Measurements from ENCODE around the gene FAM174A. TPM values are rescaled to one million over a fixed set of nuclear protein-coding genes. Genes with fewer than 3 reads are reported as not detected.

Gene FAM174A
- total and polyA plus RNA-seq, 9 of the 15 experiments (the other 6 are each of a cell fraction or from before 2014, with no cell fraction given), result 0.14 to 2.9 (median 1.2) TPM

DNA sequence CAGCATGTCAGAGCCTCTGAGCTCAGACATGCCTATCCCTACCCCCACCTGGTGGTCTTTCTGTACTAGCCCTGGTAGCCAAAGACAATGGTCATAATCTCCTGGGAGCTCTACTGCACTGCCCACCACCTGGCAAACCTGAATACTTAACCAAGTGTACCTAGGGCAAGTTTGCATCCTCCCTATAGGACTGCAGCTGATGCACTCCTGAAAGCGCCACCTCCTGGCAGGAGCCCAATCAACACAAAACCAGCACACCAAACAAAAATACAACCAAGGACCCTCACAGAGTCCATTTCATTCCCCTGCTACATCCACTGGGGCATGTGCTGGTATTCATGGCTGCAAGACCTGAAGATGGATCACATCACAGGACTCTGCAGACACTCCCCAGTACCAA, 14.8 kb upstream of the FAM174A start:
- Histone ChIP-seq H3K79me2 (ENCODE audit: control insufficient read depth, insufficient read depth, low read length) (no peaks in the 10 kb centered on the region), H3K27ac (ENCODE audit: extremely low read depth, low read depth, low read length) (no peak overlapping the region), H3K9me3 (replicated peaks; ENCODE audit: control insufficient read depth, insufficient read depth, low read depth, low read length) (no peaks in the 10 kb centered on the region), H3K9me1 (ENCODE audit: control insufficient read depth, insufficient read depth, low read length) (no peaks in the 10 kb centered on the region), H3K4me1 (replicated peaks in 1 of 2; ENCODE audit: control insufficient read depth in 2 of 2, insufficient read depth in 2 of 2, low read length in 2 of 2) (no peaks in the 10 kb centered on the region), H3K9ac (ENCODE audit: insufficient read depth in 1 of 2, low read depth in 2 of 2, low read length in 2 of 2) (no peak overlapping the region), H4K20me1 (replicated peaks; ENCODE audit: control insufficient read depth, insufficient read depth, low read length) (no peaks in the 10 kb centered on the region), H3K27me3 (ENCODE audit: control insufficient read depth in 2 of 2, insufficient read depth in 2 of 2, low read length in 2 of 2) (no peaks in the 10 kb centered on the region), H3K36me3 (ENCODE audit: control insufficient read depth, insufficient read depth, low read length) (no peaks in the 10 kb centered on the region), H2AFZ (ENCODE audit: low read depth, low read length) (no peak overlapping the region), H3K4me3 (no peak overlapping the region), H3K4me2 (ENCODE audit: insufficient read depth, low read length) (no peak overlapping the region)
- BruUV-seq (replicated peaks), result no TSS peak
- 0% methylated on average over 1 of the region's 1 CpG for WGBS (ENCODE audit: insufficient coverage, low coverage, missing lambda C conversion rate)
- FAIRE-seq (no peak), DNase-seq (ENCODE audit: extremely low read depth in 1 of 4, low spot score in 3 of 4) (no peak), ATAC-seq (no peak)
- POLR2A ChIA-PET, result no interaction called here
- TF ChIP-seq KAT7 (CRISPR knock-in tag; IDR thresholded peaks at IDR 0.05; ENCODE audit: borderline replicate concordance) (no peak), CCAR2 (IDR thresholded peaks at IDR 0.05; ENCODE audit: low read depth, low read length) (no peak), PCBP1 (IDR thresholded peaks at IDR 0.05; ENCODE audit: low read depth, low read length, poor library complexity, severe bottlenecking) (no peak), NFYB (IDR thresholded peaks at IDR 0.05; ENCODE audit: extremely low read depth, insufficient read length) (no peak), EP400 (IDR thresholded peaks at IDR 0.05) (no peak), SMARCA5 (IDR thresholded peaks at IDR 0.05) (no peak), SRSF1 (IDR thresholded peaks at IDR 0.05; ENCODE audit: low read depth, low read length) (no peak), ZNF436 (CRISPR knock-in tag; IDR thresholded peaks at IDR 0.05) (no peak), FOXK1 (CRISPR knock-in tag; IDR thresholded peaks at IDR 0.05; ENCODE audit: borderline replicate concordance) (no peak), RCOR1 (IDR thresholded peaks at IDR 0.05; ENCODE audit: borderline replicate concordance in 1 of 2, low read depth in 2 of 2, low read length in 2 of 2) (no peak), POU5F1 (IDR thresholded peaks at IDR 0.05; ENCODE audit: borderline replicate concordance, low read depth, low read length, partially characterized antibody) (no peak), POLR3G (IDR thresholded peaks at IDR 0.05; ENCODE audit: extremely low read depth, insufficient read length, insufficient replicate concordance) (no peak), ZNF311 (CRISPR knock-in tag; IDR thresholded peaks at IDR 0.05) (no peak)
- TF ChIP-seq, protein P1, sequence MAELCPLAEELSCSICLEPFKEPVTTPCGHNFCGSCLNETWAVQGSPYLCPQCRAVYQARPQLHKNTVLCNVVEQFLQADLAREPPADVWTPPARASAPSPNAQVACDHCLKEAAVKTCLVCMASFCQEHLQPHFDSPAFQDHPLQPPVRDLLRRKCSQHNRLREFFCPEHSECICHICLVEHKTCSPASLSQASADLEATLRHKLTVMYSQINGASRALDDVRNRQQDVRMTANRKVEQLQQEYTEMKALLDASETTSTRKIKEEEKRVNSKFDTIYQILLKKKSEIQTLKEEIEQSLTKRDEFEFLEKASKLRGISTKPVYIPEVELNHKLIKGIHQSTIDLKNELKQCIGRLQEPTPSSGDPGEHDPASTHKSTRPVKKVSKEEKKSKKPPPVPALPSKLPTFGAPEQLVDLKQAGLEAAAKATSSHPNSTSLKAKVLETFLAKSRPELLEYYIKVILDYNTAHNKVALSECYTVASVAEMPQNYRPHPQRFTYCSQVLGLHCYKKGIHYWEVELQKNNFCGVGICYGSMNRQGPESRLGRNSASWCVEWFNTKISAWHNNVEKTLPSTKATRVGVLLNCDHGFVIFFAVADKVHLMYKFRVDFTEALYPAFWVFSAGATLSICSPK (IDR thresholded peaks at IDR 0.05; ENCODE audit: borderline replicate concordance), result no peak
- TF ChIP-seq, protein P2, sequence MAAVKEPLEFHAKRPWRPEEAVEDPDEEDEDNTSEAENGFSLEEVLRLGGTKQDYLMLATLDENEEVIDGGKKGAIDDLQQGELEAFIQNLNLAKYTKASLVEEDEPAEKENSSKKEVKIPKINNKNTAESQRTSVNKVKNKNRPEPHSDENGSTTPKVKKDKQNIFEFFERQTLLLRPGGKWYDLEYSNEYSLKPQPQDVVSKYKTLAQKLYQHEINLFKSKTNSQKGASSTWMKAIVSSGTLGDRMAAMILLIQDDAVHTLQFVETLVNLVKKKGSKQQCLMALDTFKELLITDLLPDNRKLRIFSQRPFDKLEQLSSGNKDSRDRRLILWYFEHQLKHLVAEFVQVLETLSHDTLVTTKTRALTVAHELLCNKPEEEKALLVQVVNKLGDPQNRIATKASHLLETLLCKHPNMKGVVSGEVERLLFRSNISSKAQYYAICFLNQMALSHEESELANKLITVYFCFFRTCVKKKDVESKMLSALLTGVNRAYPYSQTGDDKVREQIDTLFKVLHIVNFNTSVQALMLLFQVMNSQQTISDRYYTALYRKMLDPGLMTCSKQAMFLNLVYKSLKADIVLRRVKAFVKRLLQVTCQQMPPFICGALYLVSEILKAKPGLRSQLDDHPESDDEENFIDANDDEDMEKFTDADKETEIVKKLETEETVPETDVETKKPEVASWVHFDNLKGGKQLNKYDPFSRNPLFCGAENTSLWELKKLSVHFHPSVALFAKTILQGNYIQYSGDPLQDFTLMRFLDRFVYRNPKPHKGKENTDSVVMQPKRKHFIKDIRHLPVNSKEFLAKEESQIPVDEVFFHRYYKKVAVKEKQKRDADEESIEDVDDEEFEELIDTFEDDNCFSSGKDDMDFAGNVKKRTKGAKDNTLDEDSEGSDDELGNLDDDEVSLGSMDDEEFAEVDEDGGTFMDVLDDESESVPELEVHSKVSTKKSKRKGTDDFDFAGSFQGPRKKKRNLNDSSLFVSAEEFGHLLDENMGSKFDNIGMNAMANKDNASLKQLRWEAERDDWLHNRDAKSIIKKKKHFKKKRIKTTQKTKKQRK (IDR thresholded peaks at IDR 0.05; ENCODE audit: borderline replicate concordance, low read depth, low read length), result no peak
- TF ChIP-seq, protein P3, sequence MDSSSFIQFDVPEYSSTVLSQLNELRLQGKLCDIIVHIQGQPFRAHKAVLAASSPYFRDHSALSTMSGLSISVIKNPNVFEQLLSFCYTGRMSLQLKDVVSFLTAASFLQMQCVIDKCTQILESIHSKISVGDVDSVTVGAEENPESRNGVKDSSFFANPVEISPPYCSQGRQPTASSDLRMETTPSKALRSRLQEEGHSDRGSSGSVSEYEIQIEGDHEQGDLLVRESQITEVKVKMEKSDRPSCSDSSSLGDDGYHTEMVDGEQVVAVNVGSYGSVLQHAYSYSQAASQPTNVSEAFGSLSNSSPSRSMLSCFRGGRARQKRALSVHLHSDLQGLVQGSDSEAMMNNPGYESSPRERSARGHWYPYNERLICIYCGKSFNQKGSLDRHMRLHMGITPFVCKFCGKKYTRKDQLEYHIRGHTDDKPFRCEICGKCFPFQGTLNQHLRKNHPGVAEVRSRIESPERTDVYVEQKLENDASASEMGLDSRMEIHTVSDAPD (CRISPR knock-in tag; IDR thresholded peaks at IDR 0.05), result no peak
- in situ Hi-C loops (cut with MboI), result no loop called here
- intact Hi-C loops (cut with micrococcal nuclease), result no loop called here
- CTCF ChIA-PET (ENCODE audit: low intra/inter-chr PET ratio), result no interaction called here
